ENCODE measurements around the gene ZNF660.

- TF ChIP-seq CTCF (IDR thresholded peaks at IDR 0.05; ENCODE audit: poor library complexity, severe bottlenecking) (no peak), TAF1 (IDR thresholded peaks at IDR 0.05; ENCODE audit: low read depth) (no peak), EZH2 (IDR thresholded peaks at IDR 0.05; ENCODE audit: borderline replicate concordance, insufficient read depth, low read length, poor library complexity, severe bottlenecking) (no peak), REST (IDR thresholded peaks at IDR 0.05; ENCODE audit: borderline replicate concordance) (no peak), RAD21 (conservative IDR thresholded peaks at IDR 0.05) (no peak), POLR2AphosphoS5 (IDR thresholded peaks at IDR 0.05) (no peak), EP300 (conservative IDR thresholded peaks at IDR 0.05; ENCODE audit: poor library complexity, severe bottlenecking) (no peak)
Observed at GRCh38 chr3:44562147-44562546, 22.6 kb upstream of the ZNF660 start.

Data from neural cell (in vitro differentiated cells).